Measurements from ENCODE around the gene PITX1. TPM values are rescaled to one million over a fixed set of nuclear protein-coding genes. Genes with fewer than 3 reads are reported as not detected.

PITX1 gene
- total and polyA plus RNA-seq, 2 donors (not counting 3 experiments of a cell fraction or from before 2014, with no cell fraction given) = 0.48 to 6.0 TPM

Other genes starting within 250 kb of the PITX1 start
- 56.0 and 56.2 TPM in 2 replicates for gene C5orf24, start 188.3 kb downstream of the PITX1 start, total RNA-seq
- 16.4 and 21.7 TPM in 2 replicates for gene C5orf24, start 188.3 kb downstream of the PITX1 start, polyA plus RNA-seq
- 49.7 and 68.6 TPM in 2 replicates for gene TXNDC15, start 159.9 kb downstream of the PITX1 start, total RNA-seq
- gene TXNDC15, start 159.9 kb downstream of the PITX1 start, polyA plus RNA-seq = 57.2 and 63.0 TPM in 2 replicates
- gene PCBD2, start 129.1 kb downstream of the PITX1 start, total RNA-seq = 10.0 and 10.7 TPM in 2 replicates
- gene PCBD2, start 129.1 kb downstream of the PITX1 start, polyA plus RNA-seq = 4.0 and 4.2 TPM in 2 replicates
- gene CATSPER3, start 66.3 kb downstream of the PITX1 start, total RNA-seq = 0.71 TPM in 1 of 2 replicates, not detected in the other
- gene CATSPER3, start 66.3 kb downstream of the PITX1 start, polyA plus RNA-seq = 0.35 and 0.43 TPM in 2 replicates